ENCODE measurements around the gene SPP2. TPM values are rescaled to one million over a fixed set of nuclear protein-coding genes. Genes with fewer than 3 reads are reported as not detected.

Gene SPP2
- total RNA-seq, 1 experiment from 2014 or later: not detected

GRCh38 chr2:234061624-234062257 is 11.2 kb downstream of the SPP2 start:
- no peaks in the 10 kb centered on the region for H3K27me3 ChIP-seq (ENCODE audit: control insufficient read depth, insufficient read depth, low read length)
- no peaks in the 10 kb centered on the region for H3K36me3 ChIP-seq (replicated peaks; ENCODE audit: control insufficient read depth, insufficient read depth, low read length)
- no peak for DNase-seq
- H3K4me3 ChIP-seq (ENCODE audit: insufficient read depth, low read depth, low read length): no peak overlapping the region

- Histone ChIP-seq H3K4me3 (ENCODE audit: insufficient read depth, low read depth, low read length) (no peak overlapping the region), H3K36me3 (replicated peaks; ENCODE audit: control insufficient read depth, insufficient read depth, low read length) (no peaks in the 10 kb centered on the region), H3K27me3 (ENCODE audit: control insufficient read depth, insufficient read depth, low read length) (no peaks in the 10 kb centered on the region)
- no peak for DNase-seq
Observed at GRCh38 chr2:234066587-234066986, 16.1 kb downstream of the SPP2 start.

- no peak for DNase-seq
- Histone ChIP-seq H3K27me3 (ENCODE audit: control insufficient read depth, insufficient read depth, low read length) (no peaks in the 10 kb centered on the region), H3K36me3 (replicated peaks; ENCODE audit: control insufficient read depth, insufficient read depth, low read length) (no peaks in the 10 kb centered on the region), H3K4me3 (ENCODE audit: insufficient read depth, low read depth, low read length) (no peak overlapping the region)
Observed at GRCh38 chr2:234071664-234072063, 21.2 kb downstream of the SPP2 start.

GRCh38 chr2:234072454-234072853 is 22.0 kb downstream of the SPP2 start:
- Histone ChIP-seq H3K4me3 (ENCODE audit: insufficient read depth, low read depth, low read length) (no peak overlapping the region), H3K36me3 (replicated peaks; ENCODE audit: control insufficient read depth, insufficient read depth, low read length) (no peaks in the 10 kb centered on the region), H3K27me3 (ENCODE audit: control insufficient read depth, insufficient read depth, low read length) (no peaks in the 10 kb centered on the region)
- DNase-seq: no peak

- DNase-seq: no peak
Observed at GRCh38 chr2:234074751-234075517, 24.4 kb downstream of the SPP2 start.

GRCh38 chr2:234075518-234075915 is 25.0 kb downstream of the SPP2 start:
- H3K36me3 ChIP-seq (replicated peaks; ENCODE audit: control insufficient read depth, insufficient read depth, low read length): no peaks in the 10 kb centered on the region
- no peak overlapping the region for H3K4me3 ChIP-seq (ENCODE audit: insufficient read depth, low read depth, low read length)
- no peaks in the 10 kb centered on the region for H3K27me3 ChIP-seq (ENCODE audit: control insufficient read depth, insufficient read depth, low read length)
- no peak for DNase-seq

More at GRCh38 chr2:234074751-234075517, 24.4 kb downstream of the SPP2 start:
- Histone ChIP-seq H3K36me3 (replicated peaks; ENCODE audit: control insufficient read depth, insufficient read depth, low read length) (no peaks in the 10 kb centered on the region), H3K4me3 (ENCODE audit: insufficient read depth, low read depth, low read length) (no peak overlapping the region), H3K27me3 (ENCODE audit: control insufficient read depth, insufficient read depth, low read length) (no peaks in the 10 kb centered on the region)

- Histone ChIP-seq H3K4me3 (ENCODE audit: insufficient read depth, low read depth, low read length) (no peak overlapping the region), H3K36me3 (replicated peaks; ENCODE audit: control insufficient read depth, insufficient read depth, low read length) (no peaks in the 10 kb centered on the region), H3K27me3 (ENCODE audit: control insufficient read depth, insufficient read depth, low read length) (no peaks in the 10 kb centered on the region)
- no peak for DNase-seq
Observed at GRCh38 chr2:234075947-234076346, 25.4 kb downstream of the SPP2 start.

- DNase-seq: no peak
- no peak overlapping the region for H3K4me3 ChIP-seq (ENCODE audit: insufficient read depth, low read depth, low read length)
- no peaks in the 10 kb centered on the region for H3K27me3 ChIP-seq (ENCODE audit: control insufficient read depth, insufficient read depth, low read length)
- H3K36me3 ChIP-seq (replicated peaks; ENCODE audit: control insufficient read depth, insufficient read depth, low read length): no peaks in the 10 kb centered on the region
Observed at GRCh38 chr2:234076451-234076850, 25.9 kb downstream of the SPP2 start.

- Histone ChIP-seq H3K27me3 (ENCODE audit: control insufficient read depth, insufficient read depth, low read length) (no peaks in the 10 kb centered on the region), H3K4me3 (ENCODE audit: insufficient read depth, low read depth, low read length) (no peak overlapping the region), H3K36me3 (replicated peaks; ENCODE audit: control insufficient read depth, insufficient read depth, low read length) (no peaks in the 10 kb centered on the region)
- no peak for DNase-seq
Observed at GRCh38 chr2:234078129-234078528, 27.6 kb downstream of the SPP2 start.

GRCh38 chr2:234081970-234082822 is 31.7 kb downstream of the SPP2 start:
- H3K36me3 ChIP-seq (replicated peaks; ENCODE audit: control insufficient read depth, insufficient read depth, low read length): no peaks in the 10 kb centered on the region
- DNase-seq: no peak
- no peaks in the 10 kb centered on the region for H3K27me3 ChIP-seq (ENCODE audit: control insufficient read depth, insufficient read depth, low read length)
- no peak overlapping the region for H3K4me3 ChIP-seq (ENCODE audit: insufficient read depth, low read depth, low read length)

GRCh38 chr2:234083572-234084348 is 33.3 kb downstream of the SPP2 start:
- no peak for DNase-seq
- H3K4me3 ChIP-seq (ENCODE audit: insufficient read depth, low read depth, low read length): no peak overlapping the region
- H3K36me3 ChIP-seq (replicated peaks; ENCODE audit: control insufficient read depth, insufficient read depth, low read length): no peaks in the 10 kb centered on the region
- no peaks in the 10 kb centered on the region for H3K27me3 ChIP-seq (ENCODE audit: control insufficient read depth, insufficient read depth, low read length)

- peak; percentile 19 for DNase-seq
- no peaks in the 10 kb centered on the region for H3K27me3 ChIP-seq (ENCODE audit: control insufficient read depth, insufficient read depth, low read length)
- no peak overlapping the region for H3K4me3 ChIP-seq (ENCODE audit: insufficient read depth, low read depth, low read length)
- H3K36me3 ChIP-seq (replicated peaks; ENCODE audit: control insufficient read depth, insufficient read depth, low read length): no peaks in the 10 kb centered on the region
Observed at GRCh38 chr2:234091432-234091879, 41.0 kb downstream of the SPP2 start.

GRCh38 chr2:234091883-234092282 is 41.4 kb downstream of the SPP2 start:
- Histone ChIP-seq H3K4me3 (ENCODE audit: insufficient read depth, low read depth, low read length) (no peak overlapping the region), H3K27me3 (ENCODE audit: control insufficient read depth, insufficient read depth, low read length) (no peaks in the 10 kb centered on the region), H3K36me3 (replicated peaks; ENCODE audit: control insufficient read depth, insufficient read depth, low read length) (no peaks in the 10 kb centered on the region)
- DNase-seq: no peak

- H3K27me3 ChIP-seq (ENCODE audit: control insufficient read depth, insufficient read depth, low read length): no peaks in the 10 kb centered on the region
- H3K4me3 ChIP-seq (ENCODE audit: insufficient read depth, low read depth, low read length): no peak overlapping the region
- DNase-seq: no peak
- no peaks in the 10 kb centered on the region for H3K36me3 ChIP-seq (replicated peaks; ENCODE audit: control insufficient read depth, insufficient read depth, low read length)
Observed at GRCh38 chr2:234092344-234092743, 41.8 kb downstream of the SPP2 start.
